Activated CD4-positive, alpha-beta T cell treated with anti-CD3 and anti-CD28 coated beads, Interleukin-2, Interleukin-4, amounts not matched to agents 100 ng/mL and 50 ng/mL, durations not matched to agents 16 hours and 8 hours (primary cell): ENCODE measurements around the gene LRRC73.
"Not testable (repeated sequence)": the region's sequence is repeated elsewhere in the genome, so short reads cannot be mapped to it uniquely, and the experiment has no call there.

Source experiments
- DNase-seq: peaks from one replicate; pipeline ENCODE4 v3.0.0-alpha.2; 2020; ENCODE audit warnings: low spot score

LRRC73 gene

GRCh38 chr6:43492673-43493072 is 17.5 kb downstream of the LRRC73 start:
- DNase-seq, result no peak

GRCh38 chr6:43491750-43492661 is 18.1 kb downstream of the LRRC73 start:
- no peak for DNase-seq

GRCh38 chr6:43490523-43490939 is 19.6 kb downstream of the LRRC73 start:
- DNase-seq, result no peak

GRCh38 chr6:43489277-43490072 is 20.7 kb downstream of the LRRC73 start:
- no peak for DNase-seq

- no peak for DNase-seq
These were observed 21.4 kb downstream of the LRRC73 start for GRCh38 chr6:43488667-43489276.

- DNase-seq, result peak; percentile 17
These were observed 28.4 kb downstream of the LRRC73 start for GRCh38 chr6:43481591-43482236.

- DNase-seq, result peak; percentile 30
These were observed 29.1 kb downstream of the LRRC73 start for GRCh38 chr6:43481075-43481474.

- DNase-seq, result no peak
These were observed 32.2 kb downstream of the LRRC73 start for GRCh38 chr6:43478008-43478372.

GRCh38 chr6:43477235-43478007 is 32.7 kb downstream of the LRRC73 start, which contains the start of gene TJAP1:
TSS of gene TJAP1 (plus strand) at chr6:43477570. CDS start at chr6:43499002, 21,432 bp downstream.
- peak; percentile 95 for DNase-seq

GRCh38 chr6:43476746-43477145 is 33.4 kb downstream of the LRRC73 start:
- no peak for DNase-seq

- no peak for DNase-seq
These were observed 34.6 kb downstream of the LRRC73 start for GRCh38 chr6:43475516-43475915.

- DNase-seq, result no peak
These were observed 37.6 kb downstream of the LRRC73 start for GRCh38 chr6:43472515-43472914.

GRCh38 chr6:43471399-43471798 is 38.7 kb downstream of the LRRC73 start:
- DNase-seq, result no peak

GRCh38 chr6:43469947-43470346 is 40.2 kb downstream of the LRRC73 start:
- no peak for DNase-seq

- no peak for DNase-seq
These were observed 41.1 kb downstream of the LRRC73 start for GRCh38 chr6:43468748-43469681.

GRCh38 chr6:43468240-43468639 is 41.9 kb downstream of the LRRC73 start:
- DNase-seq, result no peak

- no peak for DNase-seq
These were observed 42.4 kb downstream of the LRRC73 start for GRCh38 chr6:43467752-43468151.

- DNase-seq, result not testable (repeated sequence)
These were observed 42.9 kb downstream of the LRRC73 start for GRCh38 chr6:43467265-43467664.

- no peak for DNase-seq
These were observed 44.2 kb downstream of the LRRC73 start for GRCh38 chr6:43465948-43466347.

GRCh38 chr6:43464337-43464736 is 45.8 kb downstream of the LRRC73 start:
- no peak for DNase-seq
